PC-3 (cell line): ENCODE results near the gene NOP58. TPM values are rescaled to one million over a fixed set of nuclear protein-coding genes. Genes with fewer than 3 reads are reported as not detected.
"Not testable (repeated sequence)": the region's sequence is repeated elsewhere in the genome, so short reads cannot be mapped to it uniquely, and the experiment has no call there.

Experiments used
- ATAC-seq: fragments of 200-7000 bp; cut with Tn5 transposase; 2 replicates; pipeline ENCODE4 v1.9.1; 2020; ENCODE audit warnings: mild to moderate bottlenecking, moderate library complexity
- BruUV-seq: library from RNA; stranded (reverse); fragments of 400-500 nt; replicated peaks from 2 replicates; lab custom pipeline; 2021; lab: Mats Ljungman, UMichigan
- CTCF ChIA-PET: fragments of 300-600 bp; sonication (Branson Sonifier 250); formaldehyde crosslinking; loops from one replicate; lab custom pipeline; 2022; ENCODE audit warnings: antibody characterized with exemption; lab: Charles Lee
- POLR2A ChIA-PET: fragments of 300-600 bp; sonication (Branson Sonifier 250); formaldehyde crosslinking; loops from one replicate; lab custom pipeline; 2022; ENCODE audit warnings: antibody characterized with exemption; ENCODE audit not compliant: unreplicated experiment; lab: Charles Lee
- DNase-seq: peaks from one replicate; pipeline ENCODE4 v3.0.0-alpha.2; 2015
- H2AFZ ChIP-seq: fragments of 300-600 bp; sonication (generic); 2 replicates; pipeline ENCODE4 v1.6.0; 2016; ENCODE audit warnings: antibody characterized with exemption, low read length
- H3F3A ChIP-seq: fragments of 300-600 bp; sonication (generic); one replicate; pipeline ENCODE4 v1.6.0; 2017; ENCODE audit warnings: antibody characterized with exemption, low read length, control low read depth, mild to moderate bottlenecking; ENCODE audit not compliant: unreplicated experiment
- H3K27ac ChIP-seq: fragments of 300-600 bp; sonication (generic); 2 replicates; pipeline ENCODE4 v1.5.1; 2016; ENCODE audit warnings: mild to moderate bottlenecking, low read length
- H3K27me3 ChIP-seq: fragments of 300-600 bp; sonication (generic); 2 replicates; pipeline ENCODE4 v1.6.1; 2016; ENCODE audit warnings: low read length, mixed read lengths
- H3K36me3 ChIP-seq: fragments of 300-600 bp; sonication (generic); 2 replicates; pipeline ENCODE4 v1.6.1; 2016; ENCODE audit warnings: low read depth, mixed run types, low read length, mixed read lengths
- H3K4me1 ChIP-seq: fragments of 300-600 bp; sonication (generic); 2 replicates; pipeline ENCODE4 v1.5.1; 2016; ENCODE audit warnings: low read length; ENCODE audit not compliant: insufficient read depth
- H3K4me2 ChIP-seq: fragments of 300-600 bp; sonication (generic); 2 replicates; pipeline ENCODE4 v1.6.0; 2016; ENCODE audit warnings: low read length
- H3K4me3 ChIP-seq: fragments of 300-600 bp; sonication (generic); 2 replicates; pipeline ENCODE4 v1.5.1; 2016; ENCODE audit warnings: mild to moderate bottlenecking, low read length, mixed read lengths
- H3K79me2 ChIP-seq: fragments of 300-600 bp; sonication (generic); 2 replicates; pipeline ENCODE4 v1.6.1; 2017; ENCODE audit warnings: low read length, mixed read lengths
- H3K9ac ChIP-seq: fragments of 300-600 bp; sonication (generic); 2 replicates; pipeline ENCODE4 v1.6.0; 2016; ENCODE audit warnings: mild to moderate bottlenecking, low read length
- H3K9me2 ChIP-seq: fragments of 300-600 bp; sonication (generic); replicated peaks from 2 replicates; pipeline ENCODE4 v1.6.1; 2016; ENCODE audit warnings: mixed run types, low read length, mixed read lengths
- H3K9me3 ChIP-seq: fragments of 300-600 bp; sonication (generic); 2 replicates; pipeline ENCODE4 v1.6.1; 2016; ENCODE audit warnings: low read length, mixed read lengths
- H4K20me1 ChIP-seq: fragments of 300-600 bp; sonication (generic); 2 replicates; pipeline ENCODE4 v1.6.1; 2016; ENCODE audit warnings: low read length, mixed read lengths
- CTCF ChIP-seq: fragments of 300-600 bp; sonication (generic); conservative IDR thresholded peaks from 2 replicates; pipeline ENCODE4 v1.5.1; 2017; ENCODE audit warnings: antibody characterized with exemption, low read depth, mild to moderate bottlenecking, low read length
- EZH2 ChIP-seq: fragments of 300-600 bp; sonication (generic); IDR thresholded peaks from one replicate; pipeline ENCODE4 v1.6.1; 2017; ENCODE audit warnings: antibody characterized with exemption, mild to moderate bottlenecking, low read length; ENCODE audit not compliant: unreplicated experiment
- EZH2phosphoT487 ChIP-seq: fragments of 300-600 bp; sonication (generic); IDR thresholded peaks from 2 replicates; pipeline ENCODE4 v1.6.1; 2018; ENCODE audit warnings: mild to moderate bottlenecking, antibody characterized with exemption, low read length, borderline replicate concordance
- intact Hi-C: fragments of 100-400 bp; cut with micrococcal nuclease; formaldehyde crosslinking; loops from 2 replicates; pipeline ENCODE4 v1.9.0; 2023
- total RNA-seq: library from RNA; depleted of rRNA; stranded (reverse); fragments of >200 nt; gene quantifications from 2 replicates; pipeline ENCODE4 v1.2.3, GENCODE V29; 2014

NOP58 gene
- total RNA-seq, 1 experiment from 2014 or later: 112 TPM

- Histone ChIP-seq H2AFZ (peak overlapping the region; percentile 96), H3K27me3 (no peaks in the 10 kb centered on the region), H3K9ac (peak overlapping the region; percentile 77), H3F3A (no peaks in the 10 kb centered on the region), H3K27ac (no peak overlapping the region), H3K9me3 (no peaks in the 10 kb centered on the region), H4K20me1 (peaks cover 16% of the 10 kb centered on the region), H3K4me3 (peak overlapping the region; percentile 90), H3K4me1 (peaks cover 13% of the 10 kb centered on the region), H3K79me2 (peaks cover 61% of the 10 kb centered on the region), H3K4me2 (peak overlapping the region; percentile 85), H3K9me2 (no peaks in the 10 kb centered on the region), H3K36me3 (no peaks in the 10 kb centered on the region)
- no TSS peak for BruUV-seq
- POLR2A ChIA-PET: interaction anchor here (0.6 kb wide), 1 partner anchor 287 kb away, joined by 5 read pairs; no protein-coding TSS in a partner anchor
- CTCF ChIA-PET: no interaction called here
- DNase-seq: peak; percentile 34
- TF ChIP-seq CTCF: no peak
- no peak for TF ChIP-seq EZH2phosphoT487
- TF ChIP-seq EZH2: no peak
- intact Hi-C loops: no loop called here
- ATAC-seq: peak; percentile 61
Observed at GRCh38 chr2:202237787-202238233, 27.8 kb upstream of the NOP58 start.

- DNase-seq: peak; percentile 91
- Histone ChIP-seq H3F3A (no peaks in the 10 kb centered on the region), H3K79me2 (peaks cover 54% of the 10 kb centered on the region), H3K9me3 (no peaks in the 10 kb centered on the region), H4K20me1 (peaks cover 16% of the 10 kb centered on the region), H3K27ac (no peak within 1 kb of the TSS), H3K36me3 (no peaks in the 10 kb centered on the region), H3K4me3 (peak within 1 kb of the TSS; percentile 90), H3K4me2 (peak within 1 kb of the TSS; percentile 85), H3K9ac (peak within 1 kb of the TSS; percentile 77), H3K9me2 (no peaks in the 10 kb centered on the region), H3K4me1 (peaks cover 13% of the 10 kb centered on the region), H3K27me3 (no peaks in the 10 kb centered on the region), H2AFZ (peak within 1 kb of the TSS; percentile 96)
- peak; percentile 93 for ATAC-seq
- TF ChIP-seq EZH2phosphoT487 (no peak), CTCF (no peak), EZH2 (no peak)
- CTCF ChIA-PET: no interaction called here
- POLR2A ChIA-PET: interaction anchor here (0.6 to 0.7 kb wide), 2 partner anchors 33 to 1093 kb away, joined by 3 to 4 read pairs; no protein-coding TSS in a partner anchor
- intact Hi-C loops: no loop called here
- BruUV-seq: TSS peak; percentile 98
Observed at GRCh38 chr2:202238234-202239197, 27.0 kb upstream of the NOP58 start, which contains the start of gene SUMO1. Gene SUMO1 (minus strand): TSS chr2:202238597. CDS start chr2:202238451, 146 bp downstream.

- H3K9me2 ChIP-seq, H2AFZ ChIP-seq, H3F3A ChIP-seq, H3K4me2 ChIP-seq, intact Hi-C loops, H3K4me3 ChIP-seq, DNase-seq, H3K9ac ChIP-seq, H3K27me3 ChIP-seq, H4K20me1 ChIP-seq, BruUV-seq, POLR2A ChIA-PET, H3K36me3 ChIP-seq, H3K79me2 ChIP-seq, H3K27ac ChIP-seq, ATAC-seq, H3K9me3 ChIP-seq, CTCF ChIA-PET: not testable (repeated sequence)
- H3K4me1 ChIP-seq: peaks cover 14% of the 10 kb centered on the region
Observed at GRCh38 chr2:202247710-202248109, 17.9 kb upstream of the NOP58 start.
